ENCODE measurements around the gene PKN3.

GRCh38 chr9:128657344-128657704 lies 45.0 kb upstream of the PKN3 start:
- no peak for TF ChIP-seq CTCF (IDR thresholded peaks at IDR 0.05)
- TF ChIP-seq EZH2 (IDR thresholded peaks at IDR 0.05; ENCODE audit: borderline replicate concordance, insufficient read depth, low read depth, low read length, poor library complexity, severe bottlenecking) = no peak
